GM18519 (cell line): Measurements from ENCODE around the gene ZCWPW1.

Source experiments
- ATAC-seq: cut with Tn5 transposase; IDR thresholded peaks from one replicate; pipeline ENCODE4 v1.9.1; 2021; ENCODE audit warnings: mild to moderate bottlenecking, moderate library complexity; ENCODE audit not compliant: unreplicated experiment, low FRiP score

The ZCWPW1 gene, protein sequence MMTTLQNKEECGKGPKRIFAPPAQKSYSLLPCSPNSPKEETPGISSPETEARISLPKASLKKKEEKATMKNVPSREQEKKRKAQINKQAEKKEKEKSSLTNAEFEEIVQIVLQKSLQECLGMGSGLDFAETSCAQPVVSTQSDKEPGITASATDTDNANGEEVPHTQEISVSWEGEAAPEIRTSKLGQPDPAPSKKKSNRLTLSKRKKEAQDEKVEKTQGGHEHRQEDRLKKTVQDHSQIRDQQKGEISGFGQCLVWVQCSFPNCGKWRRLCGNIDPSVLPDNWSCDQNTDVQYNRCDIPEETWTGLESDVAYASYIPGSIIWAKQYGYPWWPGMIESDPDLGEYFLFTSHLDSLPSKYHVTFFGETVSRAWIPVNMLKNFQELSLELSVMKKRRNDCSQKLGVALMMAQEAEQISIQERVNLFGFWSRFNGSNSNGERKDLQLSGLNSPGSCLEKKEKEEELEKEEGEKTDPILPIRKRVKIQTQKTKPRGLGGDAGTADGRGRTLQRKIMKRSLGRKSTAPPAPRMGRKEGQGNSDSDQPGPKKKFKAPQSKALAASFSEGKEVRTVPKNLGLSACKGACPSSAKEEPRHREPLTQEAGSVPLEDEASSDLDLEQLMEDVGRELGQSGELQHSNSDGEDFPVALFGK

DNA sequence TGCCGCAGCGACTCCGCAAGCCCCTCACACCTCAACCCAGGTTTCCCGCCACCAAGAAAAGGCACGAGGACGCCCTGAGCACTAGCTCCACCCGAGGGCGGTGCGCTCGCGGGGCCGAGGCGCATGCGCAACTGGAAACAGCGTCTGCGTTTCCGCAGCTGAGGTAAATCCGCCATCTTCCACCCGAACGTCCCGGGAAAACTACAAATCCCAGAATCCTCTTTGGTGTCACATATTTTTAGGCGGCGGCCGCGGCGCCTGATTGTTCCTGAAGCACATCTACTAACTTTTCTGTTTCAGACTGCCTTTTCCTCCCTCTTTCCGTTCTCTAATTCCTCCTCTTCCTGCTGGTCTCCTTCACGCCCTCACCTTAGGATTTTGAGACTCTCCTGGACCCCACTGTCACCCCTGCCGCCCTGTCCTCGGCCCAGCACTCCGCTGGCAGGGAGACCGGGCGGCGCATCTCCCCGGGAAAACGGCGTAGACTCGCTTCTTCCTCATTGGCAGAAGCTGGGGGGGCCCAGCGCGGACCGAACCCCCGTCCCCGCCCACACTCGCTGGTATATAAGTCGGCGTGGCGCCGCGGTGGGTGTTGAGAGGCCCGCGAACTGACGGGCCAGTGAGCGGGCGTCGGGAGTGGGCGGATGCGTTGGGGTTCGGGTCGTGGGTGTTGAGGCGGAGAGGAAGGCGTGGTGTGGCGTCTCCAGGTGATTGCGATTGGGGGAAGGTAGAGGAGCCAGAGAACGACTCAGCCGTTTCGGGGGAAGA is at the start of gene ZCWPW1:
ZCWPW1 (minus strand) TSS at position 505 of the 768 bp plus-strand sequence. CDS start 8,054 bp downstream, outside the sequence.
- no peak for ATAC-seq

DNA sequence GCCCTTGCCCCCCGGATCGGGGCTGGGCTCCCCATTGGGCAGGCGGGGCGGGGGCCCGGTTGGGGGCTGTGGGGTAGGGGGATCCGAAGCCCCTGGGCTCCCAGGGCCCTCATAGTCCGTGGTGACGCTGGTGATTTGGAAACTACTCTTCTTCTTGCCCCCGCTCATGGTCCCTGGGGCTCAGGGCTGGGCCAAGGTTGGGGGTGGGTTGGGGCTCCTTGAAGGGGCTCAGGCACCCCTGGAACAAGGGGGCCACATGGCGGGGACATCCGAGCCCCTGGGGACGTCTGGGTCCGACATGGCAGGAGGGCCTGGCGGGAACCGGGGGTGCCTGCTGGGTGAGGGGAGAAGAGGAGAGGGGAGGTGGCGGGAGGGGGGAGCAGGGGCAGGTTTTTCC is 49.4 kb upstream of the ZCWPW1 start:
- ATAC-seq = no peak

DNA sequence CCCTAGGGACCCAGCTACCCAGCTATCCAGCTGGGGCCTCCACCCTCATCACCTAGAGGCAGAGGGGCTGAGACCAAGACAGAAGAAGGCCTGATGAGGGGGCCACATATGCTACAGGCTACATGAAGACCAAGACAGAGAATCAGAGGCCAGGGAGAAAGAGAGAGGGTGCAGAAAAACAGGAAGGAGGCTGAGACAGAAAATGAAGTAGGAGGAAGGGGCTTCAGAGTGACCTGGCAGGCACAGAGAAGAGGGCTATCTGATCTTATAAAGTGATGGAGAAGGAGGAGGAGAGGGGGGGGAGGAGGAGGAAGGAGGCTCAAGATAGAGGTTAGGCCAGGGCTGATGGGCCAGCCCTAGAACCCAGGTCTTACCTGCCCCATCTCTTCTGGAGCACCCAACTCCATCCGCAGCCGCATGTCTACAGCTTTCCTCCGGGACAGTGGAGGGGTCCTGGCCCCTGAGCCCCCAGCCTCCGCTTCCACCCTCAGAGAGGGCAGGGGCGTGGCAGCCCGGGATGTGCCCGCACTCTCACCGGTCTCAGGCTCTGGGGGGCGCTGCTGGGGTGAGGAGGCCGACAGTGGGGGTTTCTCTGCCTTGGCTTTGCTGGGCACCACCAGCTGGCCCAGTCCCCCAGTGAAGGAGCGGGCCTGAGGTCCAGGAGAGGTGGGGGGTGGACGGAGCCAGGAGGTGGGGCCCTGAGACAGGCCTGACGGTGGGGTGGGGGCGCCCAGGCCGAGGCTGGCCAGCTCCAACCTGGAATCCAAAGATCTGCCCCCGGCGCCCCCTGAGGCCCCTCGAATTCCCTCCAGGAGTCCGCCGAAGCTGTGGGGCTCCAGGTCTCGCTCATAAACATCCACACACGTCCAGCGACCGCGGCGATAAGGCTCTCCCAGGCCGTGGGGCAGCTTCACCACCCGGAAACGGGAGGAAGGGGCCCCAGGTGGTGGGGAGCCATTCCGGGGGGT is 48.7 kb upstream of the ZCWPW1 start:
- ATAC-seq = no peak

DNA sequence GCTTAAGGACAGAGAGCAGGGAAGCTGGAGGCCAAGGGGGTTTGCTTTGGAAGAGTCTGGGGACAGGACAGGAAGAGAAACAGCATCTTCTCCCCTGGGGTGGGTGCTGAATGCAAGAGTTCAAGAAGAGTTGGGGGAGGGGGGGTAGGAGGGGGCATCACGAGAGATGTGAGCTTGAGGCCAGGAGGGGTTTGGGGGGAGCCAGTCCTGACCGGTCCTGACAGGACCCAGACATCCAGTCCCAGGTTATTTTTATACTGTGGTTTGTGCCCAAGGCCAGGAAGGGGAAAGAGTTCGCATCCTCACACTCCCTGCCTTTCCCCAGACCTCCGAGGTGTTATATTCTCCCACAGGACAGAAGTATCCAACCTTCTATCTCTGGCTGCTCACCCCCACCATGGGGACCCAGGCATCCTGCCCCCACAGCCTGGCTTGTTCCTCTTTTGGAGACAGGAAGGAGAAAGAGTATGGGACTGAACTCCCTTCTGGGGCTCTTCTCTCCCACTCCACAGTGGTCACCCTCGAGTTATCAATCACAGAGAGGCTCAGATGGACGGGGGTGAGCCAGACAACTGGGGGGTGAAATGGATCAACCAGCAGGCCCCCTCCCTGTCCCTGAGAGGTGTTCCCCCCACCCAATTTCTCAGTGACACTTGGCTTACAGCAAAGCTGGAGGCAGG is 47.7 kb upstream of the ZCWPW1 start:
- ATAC-seq = no peak

DNA sequence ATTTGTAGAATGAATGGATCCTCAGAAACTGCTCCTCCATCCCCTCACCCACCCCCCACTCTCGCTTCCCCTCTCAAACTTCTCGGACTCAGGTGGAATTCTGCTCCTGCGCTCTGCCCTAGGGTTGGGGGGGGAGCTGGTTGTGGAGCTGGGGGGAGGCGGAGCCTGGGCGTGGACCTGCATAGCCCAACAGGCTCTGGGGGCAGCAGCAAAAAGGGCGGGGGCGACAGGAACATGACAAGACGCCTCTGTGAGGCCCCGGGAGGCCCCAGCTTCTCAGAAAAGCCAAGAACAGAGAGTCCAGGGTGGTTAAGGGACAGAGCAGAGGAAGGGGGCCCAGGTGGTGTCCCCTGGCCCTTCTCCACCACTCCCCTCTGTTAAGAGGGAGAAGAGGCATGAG is 47.0 kb upstream of the ZCWPW1 start:
- ATAC-seq = no peak

DNA sequence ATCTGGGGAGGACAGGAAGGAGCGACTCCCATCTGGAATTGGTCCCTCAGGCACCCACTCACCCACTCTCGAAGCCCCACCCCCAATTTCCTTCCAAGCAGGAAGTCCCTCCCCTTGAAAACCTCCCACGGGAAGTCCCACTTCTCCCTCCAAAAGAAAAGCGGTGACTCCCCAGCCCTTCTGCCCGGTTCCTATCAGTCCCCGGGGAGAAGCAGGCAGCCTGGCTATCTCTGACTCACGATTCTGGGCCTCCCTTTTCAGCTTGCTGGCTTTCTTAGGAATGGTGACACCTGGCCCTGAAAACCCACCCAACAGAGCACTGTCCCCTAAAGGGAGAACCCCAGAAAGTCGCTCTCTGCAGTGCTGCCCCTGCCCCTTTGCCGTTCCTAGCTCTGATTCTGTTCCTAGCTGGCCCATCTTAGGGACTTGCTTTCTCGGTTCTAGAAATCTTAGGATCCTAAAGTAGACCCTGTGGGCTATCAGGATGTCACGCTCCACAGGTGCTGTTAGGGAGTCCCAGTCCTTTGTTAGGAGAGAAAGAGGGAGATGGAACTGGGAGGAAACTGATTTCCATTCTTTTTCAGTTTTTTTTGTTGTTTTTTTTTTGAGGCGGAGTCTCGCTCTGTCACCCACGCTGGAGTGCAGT is 44.5 kb upstream of the ZCWPW1 start:
- no peak for ATAC-seq

DNA sequence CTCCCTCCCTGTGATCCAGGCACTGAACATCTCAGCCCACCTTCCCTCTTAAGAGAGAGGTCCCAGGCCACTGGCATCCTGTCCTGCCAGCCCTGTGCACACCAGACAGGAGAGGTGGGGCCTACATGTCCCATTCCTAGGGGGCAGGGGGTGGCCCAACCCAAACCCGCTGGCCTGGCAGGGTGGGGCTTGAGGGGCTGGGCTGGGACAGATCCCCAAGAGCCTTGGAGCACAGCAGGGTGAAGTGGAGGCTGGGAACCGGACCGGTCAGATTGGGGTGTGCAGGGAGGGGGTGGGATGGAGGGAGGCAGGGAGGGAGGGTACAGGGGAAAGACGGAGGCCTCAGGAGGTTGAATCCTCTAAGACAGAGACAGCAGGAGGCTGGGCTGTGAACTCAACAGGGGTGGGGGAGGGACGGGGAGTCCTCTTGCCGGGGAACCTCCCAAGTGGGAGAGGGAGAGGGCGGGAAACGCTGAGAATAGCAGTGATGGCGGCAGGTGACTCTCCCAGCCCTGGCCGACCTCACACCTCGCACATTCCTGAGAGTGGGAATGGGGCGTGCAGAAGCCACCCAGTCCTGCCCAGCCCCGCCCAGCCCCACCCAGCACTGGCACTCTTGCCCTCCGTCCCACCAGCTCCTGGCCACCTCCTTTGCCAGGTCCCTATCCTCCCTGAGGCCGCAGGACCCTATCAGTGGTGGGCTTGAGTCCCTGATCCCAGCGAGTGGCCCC is 43.8 kb upstream of the ZCWPW1 start:
- no peak for ATAC-seq

DNA sequence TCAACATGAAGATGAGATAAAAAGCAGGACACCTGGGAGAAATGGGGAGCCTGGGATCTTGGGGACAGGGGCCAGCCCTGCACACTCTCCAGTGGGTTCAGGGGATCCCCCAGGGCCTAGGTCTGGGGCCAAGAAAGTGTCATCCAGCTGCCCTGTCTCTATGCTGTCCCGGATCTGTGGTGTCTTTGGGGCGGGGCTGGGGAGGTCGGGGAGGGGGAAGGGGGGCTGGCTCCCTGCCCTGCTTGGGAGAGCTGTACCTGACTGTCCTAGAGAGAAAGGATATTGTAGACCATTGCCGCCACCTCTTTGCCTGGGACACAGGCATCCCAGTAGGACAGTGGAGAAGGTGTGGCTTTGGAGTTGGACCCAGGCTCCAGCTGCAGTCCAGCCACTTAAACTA is 42.5 kb upstream of the ZCWPW1 start:
- ATAC-seq = no peak

DNA sequence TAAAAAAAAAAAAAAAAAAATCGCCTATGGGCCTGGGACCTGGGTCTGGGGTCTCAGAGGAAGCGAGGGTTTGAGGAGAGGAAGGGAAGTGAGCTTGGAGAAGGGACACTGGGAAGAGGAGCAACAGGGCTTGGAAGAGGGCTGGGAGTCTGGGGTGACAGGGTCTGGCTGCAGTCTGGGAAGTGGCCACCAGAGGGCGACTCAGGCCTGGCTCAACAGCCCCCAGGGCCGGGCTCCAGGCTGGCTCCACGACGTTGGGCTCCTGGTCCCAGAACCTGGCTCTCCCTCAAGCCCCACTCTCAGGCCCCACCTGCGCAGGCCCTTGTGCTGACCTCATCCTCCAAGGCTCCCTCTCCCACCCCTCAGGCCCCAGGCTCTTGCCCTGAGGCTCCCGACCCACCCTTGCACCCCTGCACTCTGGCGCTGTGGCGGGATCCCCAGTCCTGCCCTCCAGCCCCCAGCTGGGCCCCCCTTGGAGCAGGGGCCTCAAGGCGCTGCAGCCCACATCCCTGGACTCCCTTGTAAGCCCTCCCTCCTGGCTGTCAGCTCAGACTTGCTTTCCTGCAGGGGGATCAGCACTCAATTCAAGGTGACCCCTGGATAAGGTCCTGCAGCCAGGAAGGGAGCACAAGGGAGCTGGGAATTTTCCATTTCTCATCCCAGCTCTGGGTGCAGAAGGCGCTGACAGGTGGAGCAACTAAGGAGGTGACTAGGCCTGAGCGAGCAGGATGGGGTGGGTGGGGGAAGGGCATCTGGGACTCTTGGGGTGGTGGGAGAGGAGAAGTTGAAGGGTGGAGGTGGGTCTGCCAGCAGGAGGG is 40.9 kb upstream of the ZCWPW1 start:
- no peak for ATAC-seq

DNA sequence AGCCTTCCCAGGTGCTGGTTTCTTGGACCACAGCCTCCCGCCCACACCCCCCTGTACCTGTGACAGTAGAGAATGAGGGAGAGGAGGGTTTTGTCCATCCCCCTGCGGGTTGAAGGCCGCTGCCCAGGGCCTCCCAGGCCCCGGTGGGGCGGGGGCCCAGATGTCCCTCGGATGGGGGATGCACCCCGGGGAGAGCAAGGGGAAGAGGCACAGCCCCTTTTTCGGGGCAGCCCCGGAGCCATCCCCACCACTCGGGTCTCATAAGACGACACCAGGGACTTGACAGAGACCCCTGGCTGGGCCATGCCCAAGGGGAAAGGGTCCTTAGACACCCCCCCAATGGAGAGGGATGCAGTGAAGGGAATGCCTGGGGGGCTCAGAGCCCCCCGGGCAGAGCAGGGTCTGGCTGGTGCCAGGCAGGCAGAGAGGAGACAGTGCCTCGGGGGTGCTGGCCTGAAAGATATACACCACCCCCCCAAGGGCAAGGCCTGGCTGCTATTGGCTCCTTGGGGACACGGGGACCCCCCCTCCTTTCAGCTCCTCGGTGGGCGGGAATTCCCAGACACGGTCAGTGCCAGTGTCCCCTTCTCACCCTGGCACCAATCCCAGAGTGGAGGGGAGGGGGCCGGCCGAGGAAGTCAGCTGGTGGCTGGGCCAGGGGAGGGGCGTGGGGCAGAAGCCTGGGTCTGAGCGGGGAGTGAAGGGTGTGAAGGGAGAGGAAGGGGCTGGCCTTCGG is 39.3 kb upstream of the ZCWPW1 start:
- ATAC-seq = no peak

DNA sequence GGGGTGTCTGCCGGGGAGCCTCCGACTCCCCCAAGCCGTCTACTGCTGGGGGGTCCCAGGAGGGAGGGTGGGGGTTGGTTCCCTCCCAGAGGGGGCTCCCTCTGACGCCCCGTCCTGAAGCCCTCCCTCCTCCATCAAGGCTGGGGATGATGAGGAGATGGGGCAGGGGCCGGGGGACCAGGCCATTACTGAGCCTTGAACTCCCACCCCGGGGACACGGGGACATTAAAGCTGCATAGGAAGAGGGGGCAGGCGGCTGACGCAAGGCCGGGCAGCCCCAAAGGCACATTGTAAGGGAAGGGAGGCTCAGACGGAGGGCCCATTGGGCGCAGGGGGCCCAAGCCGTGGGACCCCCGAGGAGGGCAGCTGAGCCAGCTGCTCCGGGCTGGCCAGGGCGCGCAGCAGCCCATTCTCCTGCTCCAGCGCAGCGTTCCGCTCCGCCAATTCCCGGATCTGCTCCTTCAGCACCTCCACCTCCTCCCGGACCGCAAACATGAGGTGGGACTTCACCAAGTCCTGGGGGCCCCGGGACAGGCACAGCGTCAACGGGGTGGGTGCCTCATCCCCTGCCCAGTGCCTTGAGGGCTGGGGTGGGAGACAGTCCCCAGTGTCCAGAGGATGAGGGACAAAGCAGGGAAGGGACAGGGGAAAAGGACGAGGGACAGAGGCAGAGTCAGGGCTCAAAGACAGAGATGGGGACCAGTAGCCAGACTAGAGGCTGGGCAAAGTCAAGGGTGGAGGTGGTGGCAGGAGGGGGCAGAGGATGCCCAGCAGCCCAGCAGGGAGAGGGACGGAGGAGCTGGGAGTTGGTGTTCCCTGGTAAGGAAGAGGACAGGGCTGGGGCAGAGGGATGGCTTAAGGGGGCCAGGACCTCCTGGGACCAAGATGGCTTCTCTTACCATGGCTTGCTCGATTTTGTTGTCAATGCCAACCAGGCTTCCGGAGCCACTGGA is 38.4 kb upstream of the ZCWPW1 start:
- no peak for ATAC-seq

DNA sequence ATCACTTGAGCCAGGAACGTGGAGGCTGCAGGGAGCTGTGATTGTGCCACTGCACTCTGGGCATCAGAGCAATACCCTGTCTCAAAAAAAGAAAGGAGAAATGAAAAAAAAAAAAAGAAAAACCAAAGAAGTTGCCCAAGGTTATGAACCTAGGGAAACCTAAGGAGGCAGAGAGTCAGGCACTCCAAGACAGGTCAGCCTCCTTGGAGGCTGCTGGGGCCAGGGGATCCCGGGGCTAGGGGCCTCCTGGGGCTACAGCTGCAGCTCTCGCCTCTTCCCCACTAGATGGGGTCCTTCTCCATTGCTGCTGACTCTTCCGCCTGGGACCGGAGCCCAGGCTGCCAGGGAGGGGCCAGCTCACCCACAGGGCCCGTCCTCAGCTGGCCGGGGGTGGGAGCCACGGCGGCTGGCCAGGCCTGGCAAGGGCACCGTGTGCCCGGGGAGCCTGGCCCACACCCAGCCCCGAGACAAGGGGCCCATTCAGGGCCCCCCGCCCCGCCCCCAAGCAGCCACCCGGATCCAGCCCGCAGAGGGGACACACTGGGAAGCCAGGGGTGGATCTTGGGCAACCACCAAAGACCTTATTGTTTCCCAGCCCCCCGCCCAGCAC is 37.3 kb upstream of the ZCWPW1 start:
- ATAC-seq = no peak

DNA sequence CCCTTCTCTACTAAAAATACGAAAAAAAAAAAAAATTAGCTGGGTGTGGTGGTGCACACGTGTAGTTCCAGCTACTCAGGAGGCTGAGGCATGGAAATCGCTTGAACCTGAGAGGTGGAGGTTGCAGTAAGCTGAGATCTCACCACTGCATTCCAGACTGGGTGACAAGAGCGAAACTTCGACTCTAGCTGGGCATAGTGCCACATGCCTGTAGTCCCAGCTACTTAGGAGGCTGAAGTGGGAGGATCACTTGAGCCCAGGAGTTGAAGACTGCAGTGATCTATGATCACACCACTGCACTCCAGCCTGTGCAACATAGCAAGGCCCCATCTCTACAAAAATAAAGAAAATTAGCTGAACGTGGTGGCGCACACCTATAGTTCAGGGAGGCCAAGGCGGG is 36.8 kb upstream of the ZCWPW1 start:
- no peak for ATAC-seq

DNA sequence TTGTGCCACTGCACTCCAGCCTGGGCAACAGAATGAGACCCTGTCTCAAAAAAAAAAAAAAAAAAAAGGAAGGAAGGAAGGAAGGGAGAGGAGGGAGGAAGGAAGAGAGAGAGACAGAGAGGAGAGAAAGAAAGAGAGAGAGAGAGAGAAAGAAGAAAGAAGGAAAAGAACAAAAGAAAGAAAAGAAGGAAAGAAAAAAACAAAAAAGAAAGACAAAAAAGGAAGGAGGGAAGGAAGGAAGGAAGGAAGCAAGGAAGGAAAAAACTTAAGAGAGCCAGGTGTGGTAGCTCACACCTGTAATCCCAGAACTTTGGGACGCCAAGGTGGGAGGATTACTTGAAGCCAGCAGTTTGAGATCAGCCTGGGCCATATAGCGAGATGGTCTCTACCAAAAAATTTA is 36.3 kb upstream of the ZCWPW1 start:
- no peak for ATAC-seq

DNA sequence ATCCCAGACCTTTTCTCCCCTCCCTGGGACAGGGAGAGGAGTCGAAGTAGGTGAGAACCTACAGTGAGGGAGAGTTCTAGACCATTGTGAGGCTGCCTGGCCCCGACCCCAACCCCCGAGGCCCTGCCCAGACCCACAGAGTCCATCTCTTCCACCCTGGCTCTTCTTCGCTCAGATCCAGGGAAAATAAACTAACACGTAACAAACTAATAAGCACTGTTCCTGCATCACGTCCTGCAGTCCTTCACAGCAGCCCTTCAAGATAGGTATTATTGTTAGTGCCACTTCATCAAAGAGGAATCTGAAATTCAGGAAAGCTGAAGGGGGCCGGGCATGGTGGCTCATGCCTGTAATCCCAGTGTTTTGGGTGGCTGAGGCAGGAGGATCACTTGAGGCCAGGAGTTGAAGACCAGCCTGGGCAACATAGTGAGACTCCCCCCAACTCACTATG is 35.7 kb upstream of the ZCWPW1 start, which contains the start of gene SPACDR:
SPACDR (minus strand) TSS at position 51 of the 451 bp plus-strand sequence. CDS start 235 bp downstream, outside the sequence.
- no peak for ATAC-seq
